Activated CD8-positive, alpha-beta T cell treated with anti-CD3 and anti-CD28 coated beads, Interleukin-2, amount 10 ng/mL, durations not matched to agents 7 days and 5 days (primary cell): Measurements from ENCODE around the gene P2RY2. TPM values are rescaled to one million over a fixed set of nuclear protein-coding genes. Genes with fewer than 3 reads are reported as not detected.
"Not testable (repeated sequence)": the region's sequence is repeated elsewhere in the genome, so short reads cannot be mapped to it uniquely, and the experiment has no call there.

Source experiments
- ATAC-seq: fragments of 150-1000 bp; cut with Tn5 transposase; one replicate; pipeline ENCODE4 v1.10.0; 2021; ENCODE audit warnings: moderate library complexity
- CTCF ChIA-PET: fragments of 350-600 bp; sonication (Branson Sonifier 250); formaldehyde crosslinking; loops from one replicate; lab custom pipeline; 2021; ENCODE audit warnings: antibody characterized with exemption; lab: Charles Lee
- POLR2A ChIA-PET: fragments of 350-600 bp; sonication (Branson Sonifier 250); formaldehyde crosslinking; loops from one replicate; lab custom pipeline; 2021; ENCODE audit warnings: antibody characterized with exemption; lab: Charles Lee
- DNase-seq: peaks from one replicate; pipeline ENCODE4 v3.0.0-alpha.2; 2020
- H3K27ac Mint-ChIP-seq: one replicate; pipeline ENCODE4 v1.8.0; 2021; ENCODE audit warnings: mild to moderate bottlenecking, mixed read lengths
- H3K27me3 Mint-ChIP-seq: one replicate; pipeline ENCODE4 v1.8.0; 2021; ENCODE audit warnings: low read depth, mixed read lengths
- H3K36me3 Mint-ChIP-seq: one replicate; pipeline ENCODE4 v1.8.0; 2021; ENCODE audit warnings: low read depth, mixed read lengths
- H3K4me1 Mint-ChIP-seq: one replicate; pipeline ENCODE4 v1.8.0; 2021; ENCODE audit warnings: low read depth, mixed read lengths
- H3K4me3 Mint-ChIP-seq: one replicate; pipeline ENCODE4 v1.8.0; 2021; ENCODE audit warnings: mild to moderate bottlenecking, mixed read lengths
- H3K9me3 Mint-ChIP-seq: one replicate; pipeline ENCODE4 v1.8.0; 2022; ENCODE audit warnings: mixed read lengths; ENCODE audit not compliant: insufficient read depth
- total RNA-seq, 2 experiments: library from RNA; stranded (reverse); gene quantifications; one replicate each; pipeline ENCODE4 v1.2.3, GENCODE V29; 2021

The P2RY2 gene
- total RNA-seq, 2 experiments from 2014 or later, result not detected

- H3K4me1 Mint-ChIP-seq, H3K27ac Mint-ChIP-seq, POLR2A ChIA-PET, ATAC-seq, CTCF ChIA-PET, H3K36me3 Mint-ChIP-seq, H3K9me3 Mint-ChIP-seq, DNase-seq, H3K4me3 Mint-ChIP-seq, H3K27me3 Mint-ChIP-seq: not testable (repeated sequence)
Observed at GRCh38 chr11:73232487-73232886, 14.4 kb downstream of the P2RY2 start.

- CTCF ChIA-PET, result interaction anchor here (0.9 to 1.0 kb wide), 2 partner anchors 49 to 52 kb away, joined by 3 to 4 read pairs; no protein-coding TSS in a partner anchor
- no peaks in the 10 kb centered on the region for H3K9me3 Mint-ChIP-seq
- no peak overlapping the region for H3K27ac Mint-ChIP-seq
- H3K36me3 Mint-ChIP-seq, result no peaks in the 10 kb centered on the region
- H3K4me1 Mint-ChIP-seq, result no peaks in the 10 kb centered on the region
- no peaks in the 10 kb centered on the region for H3K27me3 Mint-ChIP-seq
- ATAC-seq (no peak), DNase-seq (no peak)
- POLR2A ChIA-PET, result no interaction called here
- H3K4me3 Mint-ChIP-seq, result no peak overlapping the region
Observed at GRCh38 chr11:73233211-73233610, 15.1 kb downstream of the P2RY2 start.

- POLR2A ChIA-PET, result no interaction called here
- Mint-ChIP-seq H3K27me3 (no peaks in the 10 kb centered on the region), H3K27ac (no peak overlapping the region), H3K4me3 (no peak overlapping the region), H3K4me1 (no peaks in the 10 kb centered on the region), H3K36me3 (no peaks in the 10 kb centered on the region), H3K9me3 (no peaks in the 10 kb centered on the region)
- CTCF ChIA-PET, result interaction anchor here (0.9 to 1.0 kb wide), 2 partner anchors 50 to 52 kb away, joined by 3 to 4 read pairs; no protein-coding TSS in a partner anchor
- DNase-seq (no peak), ATAC-seq (no peak)
Observed at GRCh38 chr11:73233692-73234470, 15.8 kb downstream of the P2RY2 start.

GRCh38 chr11:73234471-73235181 is 16.5 kb downstream of the P2RY2 start:
- H3K4me1 Mint-ChIP-seq, result no peaks in the 10 kb centered on the region
- H3K36me3 Mint-ChIP-seq, result no peaks in the 10 kb centered on the region
- DNase-seq, result no peak
- H3K27ac Mint-ChIP-seq, result no peak overlapping the region
- ChIA-PET POLR2A (no interaction called here), CTCF (no interaction called here)
- H3K4me3 Mint-ChIP-seq, result no peak overlapping the region
- H3K9me3 Mint-ChIP-seq, result no peaks in the 10 kb centered on the region
- ATAC-seq, result no peak
- no peaks in the 10 kb centered on the region for H3K27me3 Mint-ChIP-seq

- Mint-ChIP-seq H3K9me3 (no peaks in the 10 kb centered on the region), H3K36me3 (no peaks in the 10 kb centered on the region), H3K4me1 (no peaks in the 10 kb centered on the region), H3K4me3 (no peak overlapping the region), H3K27ac (no peak overlapping the region), H3K27me3 (no peaks in the 10 kb centered on the region)
- ATAC-seq, result no peak
- no peak for DNase-seq
- ChIA-PET CTCF (interaction anchor here (1.3 to 3.2 kb wide), 4 partner anchors 16 to 395 kb away, joined by 3 to 20 read pairs (median 5); no protein-coding TSS in a partner anchor), POLR2A (no interaction called here)
Observed at GRCh38 chr11:73235236-73235786, 17.2 kb downstream of the P2RY2 start.

- Mint-ChIP-seq H3K4me1 (no peaks in the 10 kb centered on the region), H3K9me3 (no peaks in the 10 kb centered on the region), H3K27me3 (no peaks in the 10 kb centered on the region), H3K4me3 (no peak overlapping the region), H3K36me3 (no peaks in the 10 kb centered on the region), H3K27ac (no peak overlapping the region)
- ChIA-PET POLR2A (interaction anchor here (0.6 kb wide), 1 partner anchor 498 kb away, joined by 3 read pairs; no protein-coding TSS in a partner anchor), CTCF (interaction anchor here (0.6 to 3.2 kb wide), 13 partner anchors 11 to 396 kb away, joined by 3 to 20 read pairs (median 3); no protein-coding TSS in a partner anchor)
- DNase-seq (no peak), ATAC-seq (no peak)
Observed at GRCh38 chr11:73236205-73236765, 18.2 kb downstream of the P2RY2 start.

GRCh38 chr11:73236854-73237253 is 18.8 kb downstream of the P2RY2 start:
- peak; percentile 52 for DNase-seq
- Mint-ChIP-seq H3K9me3 (no peaks in the 10 kb centered on the region), H3K36me3 (no peaks in the 10 kb centered on the region), H3K27me3 (no peaks in the 10 kb centered on the region), H3K4me3 (no peak overlapping the region), H3K4me1 (no peaks in the 10 kb centered on the region), H3K27ac (no peak overlapping the region)
- peak; percentile 71 for ATAC-seq
- ChIA-PET CTCF (interaction anchor here (0.6 to 3.2 kb wide), 15 partner anchors 11 to 379 kb away, joined by 3 to 20 read pairs (median 3); no protein-coding TSS in a partner anchor), POLR2A (interaction anchor here (0.6 kb wide), 1 partner anchor 498 kb away, joined by 3 read pairs; no protein-coding TSS in a partner anchor)

- Mint-ChIP-seq H3K9me3 (no peaks in the 10 kb centered on the region), H3K4me3 (no peak overlapping the region), H3K4me1 (no peaks in the 10 kb centered on the region), H3K27ac (no peak overlapping the region), H3K27me3 (no peaks in the 10 kb centered on the region), H3K36me3 (no peaks in the 10 kb centered on the region)
- ATAC-seq, result no peak
- CTCF ChIA-PET, result interaction anchor here (0.7 to 3.2 kb wide), 8 partner anchors 18 to 313 kb away, joined by 3 to 20 read pairs (median 4); no protein-coding TSS in a partner anchor
- no peak for DNase-seq
- POLR2A ChIA-PET, result no interaction called here
Observed at GRCh38 chr11:73237471-73238290, 19.6 kb downstream of the P2RY2 start.

- H3K27me3 Mint-ChIP-seq, result no peaks in the 10 kb centered on the region
- no peaks in the 10 kb centered on the region for H3K9me3 Mint-ChIP-seq
- DNase-seq (no peak), ATAC-seq (no peak)
- no peak overlapping the region for H3K27ac Mint-ChIP-seq
- CTCF ChIA-PET, result no interaction called here
- POLR2A ChIA-PET, result no interaction called here
- no peaks in the 10 kb centered on the region for H3K4me1 Mint-ChIP-seq
- H3K36me3 Mint-ChIP-seq, result no peaks in the 10 kb centered on the region
- no peak overlapping the region for H3K4me3 Mint-ChIP-seq
Observed at GRCh38 chr11:73239111-73239521, 21.0 kb downstream of the P2RY2 start.

GRCh38 chr11:73239571-73240189 is 21.6 kb downstream of the P2RY2 start:
- POLR2A ChIA-PET, result interaction anchor here (0.6 kb wide), 1 partner anchor 17 kb away, joined by 4 read pairs; no protein-coding TSS in a partner anchor
- Mint-ChIP-seq H3K4me1 (no peaks in the 10 kb centered on the region), H3K27me3 (no peaks in the 10 kb centered on the region), H3K27ac (no peak overlapping the region), H3K9me3 (no peaks in the 10 kb centered on the region), H3K36me3 (no peaks in the 10 kb centered on the region), H3K4me3 (no peak overlapping the region)
- ATAC-seq (no peak), DNase-seq (no peak)
- CTCF ChIA-PET, result no interaction called here
